GM18526 (cell line): ENCODE results near the gene PTPRU.

Experiments
- POLR2A ChIP-seq: IDR thresholded peaks from 3 replicates; pipeline ENCODE4 v1.6.1; 2011; ENCODE audit not compliant: insufficient read length; ENCODE audit errors: extremely low read depth

Gene PTPRU

GRCh38 chr1:29282924-29283803, 46.8 kb downstream of the PTPRU start:
- TF ChIP-seq POLR2A = no peak

- no peak for TF ChIP-seq POLR2A
Observed at GRCh38 chr1:29283804-29284195, 47.5 kb downstream of the PTPRU start.

GRCh38 chr1:29284286-29284960, 48.1 kb downstream of the PTPRU start:
- TF ChIP-seq POLR2A = no peak

GRCh38 chr1:29284961-29285560, 48.7 kb downstream of the PTPRU start:
- TF ChIP-seq POLR2A = no peak

- no peak for TF ChIP-seq POLR2A
Observed at GRCh38 chr1:29285771-29286170, 49.4 kb downstream of the PTPRU start.

GRCh38 chr1:29286194-29286767, 50.0 kb downstream of the PTPRU start:
- no peak for TF ChIP-seq POLR2A

- TF ChIP-seq POLR2A = no peak
Observed at GRCh38 chr1:29289493-29289892, 53.2 kb downstream of the PTPRU start.

GRCh38 chr1:29290414-29290985, 54.2 kb downstream of the PTPRU start:
- TF ChIP-seq POLR2A = no peak

- TF ChIP-seq POLR2A = no peak
Observed at GRCh38 chr1:29291756-29292155, 55.4 kb downstream of the PTPRU start.

- no peak for TF ChIP-seq POLR2A
Observed at GRCh38 chr1:29292344-29292743, 56.0 kb downstream of the PTPRU start.

GRCh38 chr1:29297450-29297849, 61.1 kb downstream of the PTPRU start:
- TF ChIP-seq POLR2A = no peak

- TF ChIP-seq POLR2A = no peak
Observed at GRCh38 chr1:29298246-29298645, 61.9 kb downstream of the PTPRU start.

- no peak for TF ChIP-seq POLR2A
Observed at GRCh38 chr1:29299446-29299845, 63.1 kb downstream of the PTPRU start.

GRCh38 chr1:29303201-29304024, 67.1 kb downstream of the PTPRU start:
- no peak for TF ChIP-seq POLR2A
